Suppressor macrophage treated with lipopolysaccharide for 4 hours (primary cell): ENCODE data around the gene CABP4.

Experiments used
- DNase-seq: peaks from one replicate; pipeline ENCODE4 v3.0.0-alpha.2; 2020

The CABP4 gene

GRCh38 chr11:67499808-67500483 is 44.8 kb downstream of the CABP4 start:
- no peak for DNase-seq

DNA sequence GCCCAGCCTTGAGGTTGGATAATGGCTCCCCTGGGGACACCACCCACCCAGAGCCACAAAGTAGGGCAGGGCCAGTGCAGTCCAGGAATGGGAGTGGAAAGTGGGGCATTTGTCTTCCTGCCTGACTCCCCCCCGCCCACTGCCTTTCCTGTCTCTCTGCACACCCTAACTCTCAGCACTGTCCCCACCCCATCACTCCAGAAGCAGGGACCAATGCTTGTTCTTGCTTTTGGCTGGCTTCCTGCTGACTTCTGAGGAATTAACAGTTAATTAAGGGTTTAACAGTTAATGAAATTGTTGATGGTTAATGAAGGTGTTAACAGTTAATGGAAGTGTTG is 45.3 kb downstream of the CABP4 start:
- no peak for DNase-seq

DNA sequence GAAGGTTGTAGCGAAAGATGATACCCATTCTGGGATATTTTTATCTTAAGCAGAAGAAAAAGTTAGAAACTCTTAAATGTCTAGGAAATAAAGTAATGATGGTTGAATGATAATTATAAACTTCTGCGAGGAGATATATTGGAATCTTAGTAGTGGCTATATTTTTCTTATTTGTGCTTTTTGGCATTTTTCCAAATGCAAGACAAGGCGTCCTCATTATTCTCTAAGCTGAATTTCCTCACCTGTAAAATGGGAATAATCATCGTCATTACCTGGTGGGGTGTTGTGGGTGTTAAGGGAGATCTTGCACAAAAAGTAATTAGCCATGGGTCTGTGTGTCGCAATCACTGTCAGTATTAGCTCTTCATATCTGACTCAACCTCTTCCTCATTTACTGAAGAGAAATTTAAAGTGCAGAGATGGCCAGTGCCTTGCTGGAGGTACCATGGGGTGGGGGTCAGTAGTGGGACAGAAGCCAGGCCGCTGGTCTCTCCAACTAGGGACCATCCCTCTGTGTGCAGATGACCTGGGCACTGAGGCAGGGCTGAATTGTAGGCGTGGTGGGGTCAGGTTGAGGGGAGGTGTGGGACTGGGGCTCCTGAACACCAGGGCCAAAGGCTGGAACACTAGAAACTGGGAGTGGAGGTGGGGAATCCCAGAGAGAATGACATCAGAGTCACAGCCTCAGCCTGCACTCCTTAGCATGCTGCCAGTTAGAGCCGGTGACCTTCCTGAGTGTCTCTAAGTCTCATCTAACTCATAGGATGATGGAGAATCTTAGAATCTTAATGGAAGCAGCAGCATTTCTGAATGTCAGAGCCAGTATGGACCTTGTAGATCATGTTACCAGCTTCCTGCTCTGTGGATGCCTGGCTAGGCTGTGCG is 45.9 kb downstream of the CABP4 start:
- peak; percentile 76 for DNase-seq

- DNase-seq, result no peak
These were observed 46.7 kb downstream of the CABP4 start for GRCh38 chr11:67501854-67502253.

DNA sequence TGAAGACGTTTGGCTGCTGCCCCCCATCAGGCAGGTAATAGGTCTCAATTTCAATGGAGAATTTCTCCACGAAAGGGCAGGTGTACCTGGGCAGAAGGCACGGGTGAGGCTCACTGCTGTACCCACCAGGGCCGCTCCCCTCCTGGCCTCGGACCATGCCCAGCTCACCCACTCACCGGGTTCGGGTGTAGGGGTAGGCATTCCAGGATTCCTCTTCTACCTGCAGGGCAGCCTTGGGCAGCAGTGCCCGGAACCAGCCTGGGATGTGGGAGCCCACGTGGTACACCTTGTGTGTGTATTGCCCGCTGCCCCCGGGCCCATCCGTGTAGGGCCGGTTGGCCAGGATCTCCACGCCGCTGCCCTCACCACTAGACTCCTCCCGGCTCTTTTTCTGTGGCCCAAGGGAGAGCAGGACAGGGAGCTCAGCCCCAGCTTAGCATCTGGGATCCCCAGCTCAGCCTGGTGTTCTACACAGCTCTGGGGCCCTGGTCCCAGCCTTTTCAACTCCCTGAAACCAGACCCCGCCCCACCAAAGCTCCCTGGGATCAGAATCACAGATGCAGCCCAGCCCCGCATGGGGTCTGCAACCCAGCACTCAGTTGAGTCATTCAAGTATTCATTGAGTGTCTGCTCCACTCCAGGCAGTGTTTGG is 47.3 kb downstream of the CABP4 start:
- no peak for DNase-seq

DNA sequence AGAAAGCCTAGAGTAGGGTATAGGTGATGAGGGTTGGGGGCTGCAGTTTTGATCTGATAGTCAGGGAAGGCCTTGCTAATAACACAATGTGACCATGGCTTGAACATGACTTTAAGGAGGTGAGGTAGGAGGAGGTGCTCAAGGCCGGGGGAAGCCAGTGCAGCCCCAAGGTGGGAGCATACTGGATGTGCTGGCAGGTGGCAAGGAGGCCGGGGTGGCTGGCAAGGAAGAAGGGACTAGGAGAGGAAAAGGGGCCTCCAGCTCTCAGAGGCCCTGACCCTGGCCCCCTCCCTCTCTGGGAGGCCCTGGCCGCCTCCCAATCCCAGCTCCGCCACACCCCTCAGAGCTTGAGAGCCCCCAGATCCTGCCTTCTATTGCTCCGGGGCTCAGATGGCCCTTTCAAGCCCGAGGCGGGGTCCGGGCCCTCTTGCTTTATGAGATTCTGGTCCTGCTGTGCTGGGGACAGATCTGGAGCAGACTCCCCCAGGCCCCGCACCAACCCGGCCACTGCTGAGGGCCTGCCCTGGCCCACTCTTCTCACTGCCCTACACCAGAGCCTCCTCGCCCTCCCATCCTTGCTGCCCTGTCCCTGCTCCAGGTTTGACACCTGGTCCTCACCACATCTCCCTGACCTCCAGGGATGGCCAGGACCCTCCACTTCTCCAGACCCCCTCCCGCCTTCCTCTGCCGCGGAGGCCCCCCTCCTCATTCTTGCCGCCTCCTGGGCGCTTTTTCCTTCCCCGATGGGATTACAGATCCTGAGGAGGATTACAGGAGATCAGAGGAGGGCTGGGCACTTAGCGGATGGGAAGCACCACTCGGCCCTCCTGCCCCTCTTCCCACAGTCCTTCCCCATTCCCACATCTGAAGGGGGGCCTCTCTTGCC is 48.2 kb downstream of the CABP4 start:
- no peak for DNase-seq

GRCh38 chr11:67504005-67504949 is 49.1 kb downstream of the CABP4 start:
- DNase-seq, result peak; percentile 39

GRCh38 chr11:67504950-67505581 is 49.9 kb downstream of the CABP4 start, which contains the start of gene PITPNM1:
Gene PITPNM1, minus strand, starts transcription at chr11:67505363. Its CDS starts 1,183 bp downstream, at chr11:67504180.
- DNase-seq, result peak; percentile 79

DNA sequence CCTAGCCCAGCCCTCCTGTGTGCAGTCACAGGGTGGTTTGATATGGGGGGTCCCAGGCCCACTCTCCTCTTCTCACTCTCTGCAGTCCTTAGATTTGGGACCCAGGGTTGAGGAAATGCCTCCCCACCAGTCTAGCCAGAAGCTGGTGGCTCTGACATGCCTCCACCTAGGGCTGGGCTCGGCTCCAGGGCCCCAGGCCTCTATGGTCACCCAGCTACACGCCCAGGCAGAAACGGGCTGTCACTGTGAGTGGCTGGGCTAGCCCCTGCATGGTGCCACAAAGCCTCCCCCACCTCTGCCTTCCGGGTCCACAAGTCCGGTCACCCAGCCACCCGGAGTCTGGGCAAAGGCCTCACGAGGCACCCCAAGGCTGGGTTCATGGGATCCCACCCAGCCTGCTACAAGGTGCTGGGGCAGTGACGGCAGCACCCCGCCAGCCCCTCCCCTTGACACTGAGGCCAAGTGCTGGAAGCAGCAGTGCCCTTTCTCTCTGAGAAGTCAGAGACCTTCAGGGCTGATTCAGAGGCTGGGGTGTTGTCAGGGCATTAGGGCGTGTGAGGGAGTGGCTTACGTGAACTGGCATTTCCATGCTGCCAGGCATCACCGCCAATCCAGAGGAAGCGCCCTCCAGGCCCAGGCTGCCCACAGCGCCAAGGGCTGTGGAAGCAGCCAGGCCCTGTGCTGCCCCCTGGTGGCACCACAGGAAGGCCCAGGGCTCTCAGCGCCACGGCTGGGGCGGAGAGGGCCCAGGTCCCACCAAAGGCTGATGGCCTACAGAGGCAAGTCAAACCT is 50.6 kb downstream of the CABP4 start:
- DNase-seq, result peak; percentile 99

DNA sequence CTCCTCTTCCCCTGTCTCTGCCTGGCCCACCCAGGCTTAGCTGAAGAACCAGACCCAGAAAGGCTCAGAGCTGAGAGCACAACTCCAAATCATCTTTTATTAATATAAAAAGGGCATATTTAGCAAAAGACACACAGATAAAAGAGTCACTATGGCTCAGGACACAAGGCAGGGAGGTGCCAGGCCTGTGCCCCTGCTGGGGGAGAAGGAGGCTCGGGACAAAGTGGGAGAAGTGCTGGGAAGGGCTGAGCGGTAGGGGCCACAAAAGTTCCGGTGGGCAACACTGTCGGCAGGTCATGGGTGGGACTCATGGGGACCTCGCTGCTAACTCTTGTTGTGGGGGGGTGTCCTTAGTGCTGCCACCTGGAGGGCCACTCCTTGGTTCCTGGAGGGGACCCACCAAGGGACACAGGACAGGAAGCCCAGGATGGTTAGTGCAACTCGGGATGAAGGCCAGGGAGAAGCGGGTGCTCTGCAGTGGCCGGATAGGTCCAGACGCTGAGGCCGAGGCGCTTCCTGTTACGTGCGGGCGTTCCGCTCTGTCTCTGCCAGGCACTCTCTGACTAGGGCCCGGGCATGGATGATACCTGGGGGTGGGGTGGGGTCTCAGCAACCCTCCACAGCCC is 51.4 kb downstream of the CABP4 start:
- DNase-seq, result no peak

DNA sequence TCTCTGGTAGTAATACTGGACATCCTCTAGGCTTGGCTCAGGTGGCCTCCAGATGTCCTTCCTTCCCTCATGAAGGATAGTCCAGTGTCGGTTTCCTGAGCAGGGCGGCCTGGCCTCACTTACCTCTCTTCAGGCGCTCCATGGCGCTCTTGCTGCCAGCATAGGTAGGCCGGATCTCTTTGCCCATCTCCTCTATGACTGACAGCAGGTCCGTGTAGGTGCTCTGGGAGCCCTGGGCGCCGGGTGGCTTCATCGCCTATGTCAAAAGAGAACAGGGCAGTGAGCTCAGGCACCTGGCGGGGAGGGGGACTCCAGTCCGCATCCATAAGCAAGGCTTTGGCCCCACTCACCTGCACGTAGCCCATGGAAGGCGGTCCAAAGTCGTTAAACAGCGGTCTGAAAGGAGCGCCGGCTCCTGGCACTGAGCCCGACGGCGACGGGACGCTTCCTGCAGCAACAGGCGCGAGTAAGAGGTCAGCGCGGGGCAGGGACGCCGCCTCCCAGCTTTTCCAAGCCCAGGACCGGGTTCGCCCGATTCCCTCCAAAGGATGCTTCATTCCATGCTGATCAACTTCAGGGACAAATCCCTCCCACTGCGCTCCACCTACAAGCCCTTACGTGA is 52.2 kb downstream of the CABP4 start:
- DNase-seq, result no peak

- DNase-seq, result peak; percentile 100
These were observed 52.8 kb downstream of the CABP4 start, which contains the start of gene CDK2AP2 for GRCh38 chr11:67507864-67508485. Gene CDK2AP2, minus strand, starts transcription at chr11:67508162. Its CDS starts 80 bp downstream, at chr11:67508082.

DNA sequence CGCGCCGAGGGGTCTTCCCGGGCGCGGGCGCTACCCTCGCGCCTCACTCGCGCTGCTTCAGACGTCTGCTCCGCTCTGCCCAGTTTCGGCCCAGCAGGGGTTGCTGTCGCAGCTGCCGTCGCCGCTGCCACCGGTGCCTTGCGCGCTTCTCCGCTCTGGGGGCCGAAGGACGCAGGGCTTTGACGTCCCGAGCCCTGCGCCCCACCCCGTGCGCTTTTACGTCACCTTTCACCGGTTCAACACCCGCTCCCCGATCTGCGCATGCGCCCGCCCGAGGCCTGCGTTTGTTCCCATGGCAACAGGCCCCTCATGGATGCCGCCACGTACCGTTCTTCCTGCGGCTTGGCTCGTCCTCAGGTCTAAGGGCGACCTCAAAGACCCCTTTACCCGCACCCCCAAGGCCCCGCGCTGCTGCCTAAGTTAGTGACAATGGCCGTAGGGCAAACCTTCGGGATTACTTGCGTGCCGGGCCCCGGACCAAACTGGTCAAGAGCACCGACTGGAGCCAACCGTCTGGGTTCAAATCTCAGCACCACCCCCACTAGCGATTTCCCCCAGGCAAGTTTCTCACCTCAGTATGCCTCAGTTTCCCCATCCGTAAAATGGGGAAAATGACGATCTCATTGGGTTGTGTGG is 53.5 kb downstream of the CABP4 start:
- DNase-seq, result peak; percentile 99

DNA sequence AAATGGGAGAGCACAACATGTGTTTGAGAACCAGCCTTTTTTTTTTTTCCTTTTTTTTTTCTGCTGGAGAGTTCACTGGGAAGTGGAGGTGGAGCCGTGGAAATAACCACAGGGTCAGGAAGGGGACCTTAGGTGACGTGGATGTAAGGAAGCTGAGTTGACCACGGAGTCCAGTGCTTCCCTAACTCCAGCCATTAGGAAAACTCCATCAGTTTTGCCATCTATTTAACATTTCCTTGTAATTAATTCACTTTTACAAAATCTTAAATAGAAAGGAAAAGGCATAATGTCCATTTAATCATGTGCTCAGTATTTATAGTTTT is 54.8 kb downstream of the CABP4 start:
- no peak for DNase-seq
